Raji (cell line): Measurements from ENCODE around the gene CAPN1.

ENCODE experiments used
- POLR2A ChIP-seq: IDR thresholded peaks from 2 replicates; pipeline ENCODE4 v1.6.1; 2011; ENCODE audit warnings: low read depth, low read length, control low read depth; ENCODE audit not compliant: insufficient read depth

CAPN1 gene

DNA sequence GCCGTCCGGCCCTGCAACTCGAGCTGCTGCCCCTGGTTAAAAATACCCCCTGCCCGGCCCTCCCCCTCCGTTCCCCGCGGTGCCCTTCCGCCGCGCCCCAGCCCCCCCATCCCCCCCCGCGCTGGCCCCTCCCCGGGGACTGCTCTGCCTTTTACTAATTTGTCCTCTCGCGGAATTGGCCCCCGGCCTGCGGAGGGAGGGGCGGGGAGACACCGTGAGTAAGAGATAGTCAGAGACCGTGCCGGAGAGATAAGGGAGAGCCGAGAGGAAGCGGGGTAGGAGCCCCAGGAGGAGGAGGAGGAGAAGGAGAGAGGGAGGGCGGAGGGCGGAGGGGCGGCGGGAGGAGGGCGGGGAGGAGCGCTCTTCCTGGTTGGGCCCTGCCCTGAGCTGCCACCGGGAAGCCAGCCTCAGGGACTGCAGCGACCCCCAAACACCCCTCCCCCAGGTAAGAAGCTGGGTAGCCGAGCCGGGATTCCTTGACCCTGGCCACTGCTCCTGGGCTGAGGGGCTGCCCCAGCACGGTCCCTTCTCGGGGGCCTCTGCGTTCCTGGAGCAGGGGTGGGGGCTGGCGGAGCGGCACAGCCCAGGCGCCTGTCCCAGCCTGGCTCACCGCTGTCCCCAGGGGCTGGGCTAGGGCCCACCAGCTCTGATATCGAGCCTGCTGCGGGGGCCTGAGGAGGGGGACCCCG, at the start of gene CAPN1:
Gene CAPN1 (plus strand): TSS at position 360 of the 689 bp plus-strand sequence. CDS start 774 bp downstream, outside the sequence.
- peak; percentile 49; the same call in 1 of the 2 replicates for TF ChIP-seq POLR2A

DNA sequence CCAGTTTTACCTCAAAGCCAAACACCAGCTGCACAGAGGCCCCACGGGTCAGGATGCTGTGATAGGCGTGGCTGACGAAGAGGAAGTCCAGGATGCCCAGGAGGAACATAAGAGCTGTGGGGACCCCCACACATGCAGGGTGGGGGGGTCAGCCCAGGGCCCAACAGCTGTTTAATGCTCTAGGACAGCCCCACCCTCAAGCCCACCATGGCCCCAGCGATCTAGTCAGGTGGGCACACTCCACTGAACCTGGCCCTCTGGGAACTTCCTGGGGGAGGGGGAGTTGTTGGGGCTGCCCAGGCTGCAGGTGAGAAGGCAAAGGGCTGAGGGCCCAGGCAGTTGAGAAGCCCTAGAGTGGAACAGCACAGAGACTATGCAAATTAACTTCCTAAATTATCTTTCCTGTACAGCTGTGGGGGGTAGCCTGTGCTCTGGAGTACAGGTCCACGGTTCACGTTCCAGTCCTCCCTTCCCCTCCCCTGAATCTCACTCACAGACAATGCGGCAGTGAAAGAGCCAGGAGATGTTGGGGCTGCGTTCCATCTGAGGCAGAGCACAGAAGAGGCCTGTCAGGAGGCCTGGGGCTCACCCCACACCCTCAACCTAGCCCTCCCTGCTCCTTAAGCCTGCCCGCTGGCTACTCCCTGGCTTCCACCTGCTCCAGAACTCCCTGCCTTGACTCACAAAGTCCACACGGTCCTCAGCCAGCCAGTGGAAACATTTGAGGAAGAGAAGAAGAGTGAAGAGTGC, 49.3 kb upstream of the CAPN1 start:
- peak; percentile 74 for TF ChIP-seq POLR2A

DNA sequence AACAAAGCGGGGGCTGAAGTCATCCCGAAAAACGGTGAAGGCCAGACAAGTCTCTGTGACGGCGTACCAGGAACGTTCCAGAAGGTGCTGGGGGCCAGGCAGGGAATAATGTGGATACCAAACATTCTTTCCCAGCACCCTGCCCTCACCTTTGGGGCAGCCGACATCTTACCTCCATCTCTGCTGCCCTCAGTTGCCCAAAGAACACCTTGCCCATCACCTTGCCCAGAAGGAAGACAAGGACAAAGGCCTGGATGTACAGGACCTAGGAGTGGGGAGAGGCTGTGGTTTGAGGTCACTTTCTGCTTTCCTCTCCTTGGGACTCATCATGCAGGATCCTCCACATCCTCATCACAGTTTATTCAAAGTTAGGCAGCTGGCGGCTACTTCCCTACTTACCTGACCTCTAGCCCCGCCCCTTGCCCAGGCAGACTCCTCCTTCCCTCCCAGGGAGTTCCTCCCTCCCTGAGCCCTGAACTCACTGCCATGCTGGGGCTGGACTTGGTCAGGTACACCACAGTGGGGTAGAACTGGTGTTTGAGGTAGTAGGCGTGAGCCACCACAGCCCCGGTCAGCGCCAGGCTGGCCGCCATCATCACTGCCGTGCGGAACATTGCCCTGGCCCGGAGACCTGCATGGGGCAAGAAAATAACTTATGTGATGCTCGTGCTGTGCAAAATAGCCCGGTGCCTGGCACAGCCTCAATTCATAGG, 48.6 kb upstream of the CAPN1 start:
- TF ChIP-seq POLR2A: peak; percentile 99

DNA sequence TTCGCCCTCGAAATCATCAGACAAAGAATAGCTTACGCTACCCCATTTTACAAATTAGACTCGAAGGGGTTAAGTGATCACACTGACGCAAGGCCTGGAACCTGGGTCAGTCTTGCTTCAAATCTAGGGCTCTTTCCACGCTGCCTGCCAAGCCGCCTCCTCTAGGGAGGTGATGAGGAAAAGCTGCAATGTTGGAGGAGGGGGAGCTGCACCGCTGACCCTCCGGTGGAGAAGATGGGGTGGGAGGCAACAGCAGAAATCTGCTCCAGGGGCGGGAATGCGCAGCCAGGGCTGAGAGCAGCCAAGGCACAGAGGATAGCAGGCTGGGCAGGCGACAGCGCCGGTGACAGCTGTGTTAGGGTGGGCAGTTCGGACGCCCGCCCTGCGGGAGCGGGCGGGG, 48.0 kb upstream of the CAPN1 start:
- no peak for TF ChIP-seq POLR2A

DNA sequence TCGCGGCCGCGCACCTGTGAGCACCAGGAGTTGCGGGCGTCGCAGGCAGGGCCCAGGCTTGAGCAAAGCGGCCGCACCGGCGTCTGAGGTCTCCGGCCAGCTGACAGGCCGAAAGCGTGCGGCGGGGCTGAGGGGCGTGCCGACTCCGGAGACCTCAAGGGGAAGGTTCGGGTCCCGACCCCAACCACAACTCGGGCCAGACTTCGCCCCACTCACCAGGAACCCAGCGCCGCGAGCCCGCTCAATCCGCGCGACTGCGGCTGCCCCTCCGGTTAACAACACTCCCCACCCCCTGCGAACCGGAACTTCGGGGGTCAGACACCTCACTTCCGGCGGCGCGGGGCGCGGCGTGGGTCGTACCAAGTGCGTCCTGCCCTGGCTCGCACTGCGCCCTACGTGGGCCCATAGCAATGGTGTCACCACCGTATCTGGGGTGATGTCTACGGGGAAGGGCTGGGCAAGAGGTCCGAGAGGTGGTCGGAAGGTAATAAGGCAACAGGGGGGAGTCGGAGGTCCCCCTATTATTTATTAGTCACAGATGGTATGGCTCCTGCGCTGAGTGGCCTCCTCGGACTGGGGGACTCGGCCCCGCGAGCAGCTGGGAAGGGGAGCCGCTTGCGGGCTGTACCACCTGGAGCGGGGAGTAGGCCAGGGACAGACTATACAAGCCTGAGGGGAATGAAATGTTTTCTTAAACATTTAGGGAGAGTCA, 47.3 kb upstream of the CAPN1 start, which contains the start of gene SYVN1:
Gene SYVN1 (minus strand): TSS at position 280 of the 712 bp plus-strand sequence. CDS start 918 bp downstream, outside the sequence.
- TF ChIP-seq POLR2A: peak; percentile 88

DNA sequence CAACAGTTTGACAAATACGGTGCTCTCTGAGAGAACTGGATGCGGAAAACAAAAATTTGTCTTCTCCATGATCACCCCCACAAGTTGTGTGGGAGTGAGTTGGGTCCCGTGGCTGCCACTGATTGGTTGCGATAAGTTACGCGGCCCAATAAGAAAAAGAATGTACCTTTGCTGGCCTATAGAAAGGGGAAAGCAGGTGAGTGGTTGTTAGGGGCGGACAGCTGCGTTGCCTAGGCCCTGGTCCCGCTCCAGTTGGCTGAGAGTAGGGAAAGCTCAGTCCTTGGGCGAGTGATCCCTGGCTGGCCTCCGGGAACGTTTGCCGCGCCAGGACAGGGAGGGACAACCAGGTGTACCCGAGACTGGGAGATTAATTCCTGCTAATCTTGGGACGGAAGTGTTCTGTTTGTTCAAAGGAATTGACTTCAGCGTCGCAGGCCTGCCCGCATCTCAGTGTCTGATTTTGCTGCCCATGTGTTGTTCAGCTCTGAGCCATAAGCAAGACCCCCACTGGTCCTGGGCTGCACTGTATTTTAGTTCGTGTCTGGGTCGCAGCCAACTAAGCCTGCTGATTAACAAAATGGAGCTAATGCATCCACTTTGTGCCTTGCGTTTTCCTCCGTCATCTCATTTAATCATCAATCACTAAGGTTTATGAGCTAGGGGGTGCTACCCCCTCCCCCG, 46.6 kb upstream of the CAPN1 start:
- peak; percentile 90 for TF ChIP-seq POLR2A

DNA sequence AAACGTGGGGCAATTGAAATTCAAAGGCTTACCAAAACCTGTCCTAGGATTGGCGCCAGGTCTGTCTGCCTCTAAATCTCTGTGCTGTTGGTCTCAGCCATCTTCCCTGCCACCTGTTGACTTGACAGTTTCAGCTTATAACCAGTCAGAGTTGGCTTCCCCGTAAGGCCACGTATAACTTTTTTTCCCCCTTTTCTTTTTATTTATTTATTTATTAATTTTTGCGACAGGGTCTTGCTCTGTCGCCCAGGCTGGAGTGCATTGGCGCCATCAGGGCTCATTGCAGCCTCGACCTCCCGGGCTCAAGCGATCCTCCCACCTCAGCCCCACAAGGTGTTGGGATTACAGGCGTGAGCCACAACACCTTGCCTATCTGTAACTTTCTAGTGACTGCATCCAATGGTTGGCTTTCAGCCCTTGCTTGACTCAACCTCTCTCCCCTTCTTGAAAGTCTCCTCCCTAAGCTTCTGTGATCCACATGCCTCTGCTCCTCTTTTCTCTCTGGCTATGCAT, 46.0 kb upstream of the CAPN1 start:
- no peak for TF ChIP-seq POLR2A

DNA sequence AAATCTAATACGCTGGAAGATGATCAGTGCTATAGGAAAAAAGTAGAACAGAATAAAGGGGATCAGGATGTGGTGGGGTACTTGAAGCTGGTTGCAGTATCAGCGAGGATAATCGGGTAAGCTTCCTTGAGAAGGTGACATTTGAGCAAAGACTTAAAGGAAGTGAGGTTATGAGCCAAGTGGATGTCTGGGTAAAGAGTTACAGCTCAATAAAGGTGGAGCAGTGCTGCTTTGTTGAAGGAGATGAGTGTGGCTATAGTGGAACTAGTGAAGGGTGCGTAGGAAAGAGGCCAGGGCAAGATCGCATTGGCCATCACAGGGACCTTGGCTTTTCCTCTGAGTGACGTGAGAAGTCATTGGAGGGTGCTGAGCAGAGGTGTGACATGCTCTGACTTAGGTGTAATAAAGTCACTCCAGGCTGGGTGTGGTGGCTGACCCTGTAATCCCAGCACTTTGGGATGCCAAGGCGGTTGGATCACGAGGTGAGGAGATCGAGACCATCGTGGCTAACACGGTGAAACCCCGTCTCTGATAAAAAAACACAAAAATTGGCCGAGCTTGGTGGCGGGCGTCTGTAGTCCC, 45.1 kb upstream of the CAPN1 start:
- TF ChIP-seq POLR2A: no peak

DNA sequence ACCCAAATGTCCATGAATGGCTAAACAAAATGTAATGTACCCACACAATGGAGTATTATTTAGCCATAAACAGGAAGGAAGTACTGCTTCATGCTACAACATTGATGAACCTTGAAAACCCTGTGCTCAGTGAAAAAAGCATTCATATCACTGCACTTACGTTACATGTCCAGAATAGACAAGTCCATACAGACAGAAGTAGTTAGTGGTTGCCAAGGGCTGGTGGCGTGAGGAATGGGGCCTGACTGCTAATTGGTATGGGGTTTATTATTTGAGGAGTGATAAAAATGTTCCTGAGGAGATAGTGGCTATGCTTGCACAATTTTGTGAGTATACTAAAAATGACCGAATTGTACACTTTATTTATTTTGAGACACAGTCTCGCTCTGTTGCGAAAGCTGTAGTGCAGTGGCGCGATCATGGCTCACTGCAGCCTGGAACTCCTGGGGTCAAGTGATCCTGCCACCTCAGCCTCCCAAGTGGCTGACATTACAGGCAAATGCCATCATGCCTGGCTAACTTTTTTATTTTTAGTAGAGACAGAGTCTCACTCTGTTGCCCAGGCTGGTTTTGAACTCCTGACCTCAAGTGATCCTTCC, 39.7 kb upstream of the CAPN1 start:
- TF ChIP-seq POLR2A: no peak

DNA sequence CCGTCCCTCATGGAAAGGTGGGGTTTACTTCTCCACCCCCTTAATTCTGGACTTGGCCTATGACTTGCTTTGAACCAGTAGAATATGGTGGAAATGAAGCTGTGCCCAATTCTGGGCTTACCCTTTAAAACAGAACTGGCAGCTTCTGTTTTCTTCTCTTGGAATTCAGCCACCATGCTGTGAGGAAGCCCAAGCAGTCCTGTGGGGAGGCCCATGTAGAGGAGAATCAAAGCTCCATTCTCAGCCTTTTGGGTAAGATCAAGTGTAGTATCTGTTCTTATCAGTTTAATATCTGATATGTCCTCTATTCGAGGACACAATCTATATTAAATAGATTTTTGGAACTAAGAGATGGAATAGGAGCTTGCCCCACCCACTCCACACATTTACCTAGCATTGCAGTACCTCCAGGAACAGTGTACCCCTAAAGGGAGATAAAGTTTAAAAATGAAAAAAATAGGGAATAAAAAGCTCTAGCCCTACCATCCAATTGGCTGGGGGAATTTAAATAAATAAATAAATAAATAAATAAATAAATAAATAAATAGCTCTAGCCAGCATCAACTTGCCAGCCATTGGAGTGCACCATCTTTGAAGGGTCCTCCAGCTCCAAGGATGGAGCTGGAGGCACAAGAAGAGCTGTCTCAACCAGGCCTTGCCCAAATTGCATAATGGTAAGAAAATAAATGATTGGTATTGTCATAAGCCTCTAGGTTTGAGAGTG, 34.2 kb upstream of the CAPN1 start:
- TF ChIP-seq POLR2A: no peak

DNA sequence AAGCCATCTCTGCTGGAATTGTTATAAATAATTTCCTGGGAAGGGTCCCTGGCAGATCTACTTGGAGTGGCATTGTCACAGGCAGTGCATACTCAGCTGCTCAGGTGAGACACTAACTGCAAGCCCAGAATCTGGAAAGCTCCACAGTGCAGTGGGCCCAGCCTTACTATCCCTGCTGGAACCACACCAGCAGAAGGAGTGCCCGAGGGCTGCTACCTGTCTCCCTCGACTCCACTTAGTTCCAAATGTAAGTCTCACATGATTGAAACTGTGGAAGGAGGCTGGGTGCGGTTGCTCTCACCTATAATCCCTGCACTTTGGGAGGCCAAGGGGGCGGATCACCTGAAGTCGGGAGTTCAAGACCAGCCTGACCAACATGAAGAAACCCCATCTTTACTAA, 33.1 kb upstream of the CAPN1 start:
- no peak for TF ChIP-seq POLR2A

DNA sequence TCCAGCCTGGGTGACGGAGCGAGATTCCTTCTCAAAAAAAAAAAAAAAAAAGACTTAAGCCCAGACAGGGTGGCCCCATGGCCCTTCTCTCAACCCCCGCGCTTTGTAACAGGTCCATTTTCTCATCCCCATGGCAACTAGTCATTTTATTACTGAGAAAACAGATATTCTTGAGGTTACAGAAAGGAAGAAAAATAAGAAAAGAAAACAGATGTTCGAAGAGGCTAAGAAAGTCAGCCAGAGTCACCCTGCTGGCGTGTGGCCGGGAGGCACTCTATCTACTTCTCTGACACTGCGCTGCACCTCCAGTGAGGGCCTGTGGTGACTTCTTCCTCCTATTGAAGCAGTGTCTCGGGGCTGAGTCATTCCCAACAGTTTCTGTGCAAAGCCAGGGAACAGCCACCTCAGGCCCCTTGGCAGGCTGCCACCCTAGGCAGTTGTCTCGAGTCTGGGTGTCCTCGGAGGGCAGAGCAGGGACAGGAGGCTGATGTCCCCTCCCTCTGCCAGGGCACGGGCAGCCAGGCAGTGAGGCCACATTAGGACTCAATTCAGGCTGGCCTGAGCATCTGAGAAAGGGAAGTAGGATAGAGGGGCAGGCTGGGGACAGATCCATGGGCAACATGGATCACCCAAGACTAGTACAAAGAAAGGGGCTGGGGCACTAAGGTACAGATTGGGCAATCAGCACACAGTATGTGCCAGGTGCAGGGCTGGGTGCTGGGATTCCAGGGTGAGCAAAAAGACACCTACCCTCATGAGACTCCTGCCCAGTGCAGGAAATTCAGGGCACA, 31.0 kb upstream of the CAPN1 start:
- no peak for TF ChIP-seq POLR2A

DNA sequence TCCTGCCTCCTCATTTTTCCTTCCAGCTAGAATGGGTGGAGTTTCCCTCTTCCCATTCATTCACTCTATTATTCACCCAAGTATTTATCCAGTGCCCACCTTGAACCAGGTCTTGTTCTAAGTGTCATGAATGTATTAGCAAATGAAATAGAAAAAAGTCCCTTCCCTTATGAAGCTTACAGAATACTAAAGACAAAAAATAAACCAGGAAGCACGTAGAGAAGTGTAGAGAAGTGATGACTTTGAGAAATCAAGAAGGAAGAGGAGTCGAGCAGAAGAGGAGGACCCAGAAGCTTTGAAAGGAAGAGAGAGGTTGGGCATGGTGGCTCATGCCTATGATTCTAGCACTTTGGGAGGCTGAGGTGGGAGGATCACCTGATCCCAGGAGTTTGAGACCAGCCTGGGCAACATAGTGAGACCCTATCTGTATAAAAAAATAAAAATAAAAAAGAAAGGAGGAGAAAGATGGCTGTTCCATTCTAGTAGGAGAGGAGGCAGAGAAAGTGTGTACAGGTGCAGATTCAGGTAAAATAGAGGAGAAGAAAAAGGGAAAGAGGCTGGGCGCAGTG, 30.3 kb upstream of the CAPN1 start:
- TF ChIP-seq POLR2A: no peak
